A172 (cell line): ENCODE measurements around the gene SOX11. TPM values are rescaled to one million over a fixed set of nuclear protein-coding genes. Genes with fewer than 3 reads are reported as not detected.

Source experiments
- DNase-seq: peaks from one replicate; pipeline ENCODE4 v3.0.0-alpha.2; 2015; ENCODE audit warnings: low spot score
- total RNA-seq: library from RNA; depleted of rRNA; stranded (reverse); fragments of >200 nt; shearing (Covaris generic); gene quantifications from 2 replicates; pipeline ENCODE4 v1.2.3, GENCODE V29; 2014

SOX11 gene
- total RNA-seq, 1 experiment from 2014 or later, result 11.9 TPM

GRCh38 chr2:5691221-5691984 is 781 bp upstream of the SOX11 start:
- peak; percentile 82 for DNase-seq

GRCh38 chr2:5692561-5693286 is 540 bp downstream of the SOX11 start:
- DNase-seq, result no peak

- DNase-seq, result peak; percentile 29
Measured at GRCh38 chr2:5693287-5694201, 1.4 kb downstream of the SOX11 start.

- peak; percentile 46 for DNase-seq
Measured at GRCh38 chr2:5694306-5694705, 2.1 kb downstream of the SOX11 start.

GRCh38 chr2:5695654-5696403 is 3.6 kb downstream of the SOX11 start:
- peak; percentile 53 for DNase-seq

- DNase-seq, result peak; percentile 10
Measured at GRCh38 chr2:5696404-5696944, 4.3 kb downstream of the SOX11 start.

- peak; percentile 54 for DNase-seq
Measured at GRCh38 chr2:5696945-5697521, 4.8 kb downstream of the SOX11 start.

GRCh38 chr2:5697562-5697961 is 5.4 kb downstream of the SOX11 start:
- no peak for DNase-seq

- no peak for DNase-seq
Measured at GRCh38 chr2:5698134-5698533, 6.0 kb downstream of the SOX11 start.

GRCh38 chr2:5699963-5700362 is 7.8 kb downstream of the SOX11 start:
- DNase-seq, result no peak

GRCh38 chr2:5700551-5700950 is 8.4 kb downstream of the SOX11 start:
- no peak for DNase-seq

GRCh38 chr2:5701266-5701665 is 9.1 kb downstream of the SOX11 start:
- no peak for DNase-seq

- no peak for DNase-seq
Measured at GRCh38 chr2:5703166-5703565, 11.0 kb downstream of the SOX11 start.

- no peak for DNase-seq
Measured at GRCh38 chr2:5705490-5705889, 13.3 kb downstream of the SOX11 start.

- no peak for DNase-seq
Measured at GRCh38 chr2:5706717-5707455, 14.7 kb downstream of the SOX11 start.

GRCh38 chr2:5710615-5711014 is 18.4 kb downstream of the SOX11 start:
- DNase-seq, result no peak

- DNase-seq, result no peak
Measured at GRCh38 chr2:5713101-5713500, 20.9 kb downstream of the SOX11 start.

GRCh38 chr2:5719629-5720334 is 27.6 kb downstream of the SOX11 start:
- DNase-seq, result no peak

- DNase-seq, result peak; percentile 35
Measured at GRCh38 chr2:5720426-5720825, 28.2 kb downstream of the SOX11 start.
